Measurements from ENCODE around the gene ALDOB.

DNA sequence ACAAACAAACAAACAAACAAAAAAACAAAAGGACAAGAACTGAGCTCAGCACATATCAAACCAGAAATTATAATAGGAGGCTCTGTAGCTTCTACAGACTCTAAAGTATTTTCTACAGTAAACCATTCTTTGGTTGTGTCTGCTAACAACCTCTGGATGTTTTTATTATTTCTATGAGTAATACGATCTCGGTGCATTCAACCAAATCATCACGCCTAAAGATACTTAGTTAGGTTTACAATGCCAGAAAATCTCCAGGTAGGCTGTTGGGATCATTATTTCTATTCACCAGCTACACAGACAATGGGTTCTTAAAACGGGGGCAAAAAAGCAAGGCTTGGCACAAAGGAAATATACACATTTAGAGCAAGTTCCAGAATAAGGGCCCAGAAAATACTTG lies 41.6 kb upstream of the ALDOB start:
- TF ChIP-seq POLR2A (IDR thresholded peaks at IDR 0.05) (no peak), EP300 (IDR thresholded peaks at IDR 0.05) (no peak)
- TF ChIP-seq, protein P1, sequence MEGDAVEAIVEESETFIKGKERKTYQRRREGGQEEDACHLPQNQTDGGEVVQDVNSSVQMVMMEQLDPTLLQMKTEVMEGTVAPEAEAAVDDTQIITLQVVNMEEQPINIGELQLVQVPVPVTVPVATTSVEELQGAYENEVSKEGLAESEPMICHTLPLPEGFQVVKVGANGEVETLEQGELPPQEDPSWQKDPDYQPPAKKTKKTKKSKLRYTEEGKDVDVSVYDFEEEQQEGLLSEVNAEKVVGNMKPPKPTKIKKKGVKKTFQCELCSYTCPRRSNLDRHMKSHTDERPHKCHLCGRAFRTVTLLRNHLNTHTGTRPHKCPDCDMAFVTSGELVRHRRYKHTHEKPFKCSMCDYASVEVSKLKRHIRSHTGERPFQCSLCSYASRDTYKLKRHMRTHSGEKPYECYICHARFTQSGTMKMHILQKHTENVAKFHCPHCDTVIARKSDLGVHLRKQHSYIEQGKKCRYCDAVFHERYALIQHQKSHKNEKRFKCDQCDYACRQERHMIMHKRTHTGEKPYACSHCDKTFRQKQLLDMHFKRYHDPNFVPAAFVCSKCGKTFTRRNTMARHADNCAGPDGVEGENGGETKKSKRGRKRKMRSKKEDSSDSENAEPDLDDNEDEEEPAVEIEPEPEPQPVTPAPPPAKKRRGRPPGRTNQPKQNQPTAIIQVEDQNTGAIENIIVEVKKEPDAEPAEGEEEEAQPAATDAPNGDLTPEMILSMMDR (IDR thresholded peaks at IDR 0.05): no peak
